ENCODE results near the gene KAT7.

The KAT7 gene

DNA sequence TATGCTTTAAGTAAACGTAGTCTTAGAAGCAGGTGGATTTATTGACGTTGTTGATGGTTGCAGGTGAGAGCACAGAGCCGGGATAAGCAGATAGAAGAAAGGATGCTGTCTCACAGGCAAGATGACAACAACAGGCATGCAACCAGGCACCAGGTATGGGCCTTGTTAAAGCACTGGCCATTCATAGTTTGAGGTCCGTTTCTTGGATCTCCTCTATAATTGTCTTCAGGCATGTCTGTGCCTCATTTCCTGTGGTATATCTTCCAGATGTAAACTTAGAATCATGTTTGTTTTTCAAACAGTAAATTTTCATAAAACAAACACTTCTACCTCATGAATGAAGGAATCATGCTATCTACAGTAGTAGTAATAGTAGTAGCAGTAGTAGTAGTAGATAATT lies 20.6 kb downstream of the KAT7 start:
- no peak overlapping the region for H3K4me3 ChIP-seq (replicated peaks; ENCODE audit: low read depth, low read length)
- DNase-seq (ENCODE audit: low read depth), result no peak
- TF ChIP-seq, protein P1, sequence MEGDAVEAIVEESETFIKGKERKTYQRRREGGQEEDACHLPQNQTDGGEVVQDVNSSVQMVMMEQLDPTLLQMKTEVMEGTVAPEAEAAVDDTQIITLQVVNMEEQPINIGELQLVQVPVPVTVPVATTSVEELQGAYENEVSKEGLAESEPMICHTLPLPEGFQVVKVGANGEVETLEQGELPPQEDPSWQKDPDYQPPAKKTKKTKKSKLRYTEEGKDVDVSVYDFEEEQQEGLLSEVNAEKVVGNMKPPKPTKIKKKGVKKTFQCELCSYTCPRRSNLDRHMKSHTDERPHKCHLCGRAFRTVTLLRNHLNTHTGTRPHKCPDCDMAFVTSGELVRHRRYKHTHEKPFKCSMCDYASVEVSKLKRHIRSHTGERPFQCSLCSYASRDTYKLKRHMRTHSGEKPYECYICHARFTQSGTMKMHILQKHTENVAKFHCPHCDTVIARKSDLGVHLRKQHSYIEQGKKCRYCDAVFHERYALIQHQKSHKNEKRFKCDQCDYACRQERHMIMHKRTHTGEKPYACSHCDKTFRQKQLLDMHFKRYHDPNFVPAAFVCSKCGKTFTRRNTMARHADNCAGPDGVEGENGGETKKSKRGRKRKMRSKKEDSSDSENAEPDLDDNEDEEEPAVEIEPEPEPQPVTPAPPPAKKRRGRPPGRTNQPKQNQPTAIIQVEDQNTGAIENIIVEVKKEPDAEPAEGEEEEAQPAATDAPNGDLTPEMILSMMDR (IDR thresholded peaks at IDR 0.05; ENCODE audit: low read length, missing control alignments), result no peak

DNA sequence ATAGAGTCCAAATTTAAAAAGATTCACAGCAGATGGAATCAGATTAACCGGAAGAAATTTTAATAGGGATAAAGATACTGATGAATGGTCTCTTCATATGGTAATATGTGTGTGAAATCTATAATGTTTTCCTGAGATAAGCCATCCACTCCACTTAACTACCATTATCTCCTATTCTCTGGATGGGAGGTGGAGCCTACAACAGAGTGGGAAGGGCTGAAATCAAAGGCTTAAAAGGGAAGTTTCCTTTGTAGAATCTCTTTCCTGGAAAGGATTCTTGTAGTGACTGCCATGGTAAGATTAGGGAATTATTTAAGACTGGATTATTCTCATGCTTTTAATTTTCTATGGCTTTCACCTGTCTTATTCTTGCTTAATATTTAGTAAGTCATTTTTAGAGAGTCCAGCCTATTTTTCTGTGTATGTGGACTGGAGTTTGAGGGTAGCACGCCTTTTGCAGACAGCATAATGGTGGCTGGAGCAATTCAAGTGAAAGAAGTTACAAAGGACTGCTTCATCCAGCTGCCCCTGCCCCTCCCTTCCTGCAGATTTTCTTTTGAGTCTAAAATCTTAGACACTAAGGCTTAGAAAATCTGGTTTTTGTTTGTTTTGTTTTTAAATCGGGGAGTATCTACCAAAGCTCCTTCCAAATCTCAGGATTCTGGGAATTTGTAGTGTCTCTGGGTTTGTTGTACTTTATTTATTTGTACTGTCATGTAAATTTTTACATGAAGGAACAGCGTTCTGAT lies 26.5 kb downstream of the KAT7 start:
- DNase-seq (ENCODE audit: low read depth), result no peak
- no peak overlapping the region for H3K4me3 ChIP-seq (replicated peaks; ENCODE audit: low read depth, low read length)

DNA sequence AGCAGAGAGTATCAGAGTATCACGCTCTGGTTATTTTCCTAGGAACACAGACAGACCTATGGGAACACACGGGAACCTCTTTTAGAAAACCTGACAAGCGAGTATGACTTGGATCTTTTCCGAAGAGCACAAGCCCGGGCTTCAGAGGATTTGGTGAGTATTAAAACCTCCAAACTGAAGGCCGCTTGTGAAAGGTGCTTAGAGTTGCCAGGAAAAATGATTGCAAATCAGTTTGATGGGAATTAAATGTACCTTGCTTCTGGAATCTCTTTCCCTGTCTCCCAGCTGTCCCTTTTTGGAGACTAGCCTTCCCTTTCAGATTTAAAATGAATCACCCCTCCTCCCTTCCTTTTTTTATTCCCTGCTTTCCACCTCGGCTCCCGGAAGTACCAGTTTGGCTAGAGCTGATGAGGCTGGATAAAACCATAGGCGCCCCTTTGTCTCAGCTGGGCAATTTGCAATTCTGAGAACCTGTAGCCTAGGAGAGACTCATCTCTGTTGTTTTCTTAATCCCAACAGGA lies 27.3 kb downstream of the KAT7 start:
- TF ChIP-seq, protein P1 (IDR thresholded peaks at IDR 0.05; ENCODE audit: low read length, missing control alignments), result no peak
- DNase-seq (ENCODE audit: low read depth), result no peak
- no peak overlapping the region for H3K4me3 ChIP-seq (replicated peaks; ENCODE audit: low read depth, low read length)

More for the DNA sequence above, 26.5 kb downstream of the KAT7 start:
- TF ChIP-seq, protein P1 (IDR thresholded peaks at IDR 0.05; ENCODE audit: low read length, missing control alignments), result no peak

DNA sequence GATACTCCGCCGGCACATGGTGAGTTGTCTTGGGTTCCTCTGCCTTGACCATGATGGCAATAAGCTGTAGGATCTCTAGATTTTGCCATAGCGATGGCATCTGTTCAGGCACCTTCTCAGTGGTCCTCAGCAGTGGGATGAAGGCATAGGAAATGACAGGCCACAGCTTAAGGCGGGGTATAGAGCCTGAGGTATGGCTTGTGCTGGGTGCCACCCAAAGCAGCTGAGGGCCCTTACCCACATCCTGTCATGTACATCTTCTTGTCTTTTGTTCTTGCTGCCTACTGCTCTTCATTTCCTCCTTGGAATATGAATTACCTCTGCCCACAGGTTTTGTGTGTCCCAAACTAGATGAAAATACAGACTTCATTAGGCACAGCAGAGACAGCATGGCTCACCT lies 29.5 kb downstream of the KAT7 start:
- TF ChIP-seq, protein P1 (IDR thresholded peaks at IDR 0.05; ENCODE audit: low read length, missing control alignments), result no peak
- no peak for DNase-seq (ENCODE audit: low read depth)
- no peak overlapping the region for H3K4me3 ChIP-seq (replicated peaks; ENCODE audit: low read depth, low read length)

DNA sequence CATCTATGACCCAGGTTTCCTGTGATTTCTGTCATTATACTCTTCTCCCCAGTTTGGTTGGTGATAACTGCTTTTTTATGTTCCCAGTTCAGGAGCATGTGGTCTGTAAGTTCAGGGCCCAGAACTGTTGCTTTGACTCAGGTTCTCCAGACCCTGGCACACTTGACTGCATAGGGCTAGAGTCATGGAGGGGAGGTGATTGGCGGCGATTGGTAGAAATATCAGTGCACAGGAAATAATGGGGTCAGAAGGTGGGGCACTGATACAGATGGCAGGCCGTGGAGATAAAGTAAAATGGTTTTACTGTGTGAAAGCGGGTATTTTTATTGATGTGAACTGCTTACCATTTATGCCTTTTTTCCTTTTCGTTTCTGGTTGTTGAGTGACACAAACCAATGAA lies 30.7 kb downstream of the KAT7 start:
- no peak for DNase-seq (ENCODE audit: low read depth)
- H3K4me3 ChIP-seq (replicated peaks; ENCODE audit: low read depth, low read length), result no peak overlapping the region
- TF ChIP-seq, protein P1 (IDR thresholded peaks at IDR 0.05; ENCODE audit: low read length, missing control alignments), result no peak

DNA sequence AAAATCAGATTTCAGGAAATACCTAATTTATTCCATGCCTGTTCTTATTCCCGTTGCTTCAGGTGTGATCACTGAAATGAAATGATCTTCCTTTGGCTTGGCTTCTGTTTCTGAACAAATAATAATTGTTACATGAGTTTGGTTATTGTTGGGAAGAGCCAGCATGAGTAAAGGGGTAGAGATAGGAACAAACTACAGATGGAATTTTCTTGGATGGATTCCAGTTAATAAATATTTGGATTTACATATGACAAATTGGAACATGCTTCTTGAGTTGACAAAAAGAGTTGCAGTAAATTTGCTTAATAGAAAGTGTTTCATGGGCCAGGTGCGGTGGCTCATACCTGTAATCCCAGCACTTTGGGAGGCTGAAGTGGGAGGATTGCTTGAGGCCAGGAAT lies 31.2 kb downstream of the KAT7 start:
- no peak for DNase-seq (ENCODE audit: low read depth)
- H3K4me3 ChIP-seq (replicated peaks; ENCODE audit: low read depth, low read length), result no peak overlapping the region
- TF ChIP-seq, protein P1 (IDR thresholded peaks at IDR 0.05; ENCODE audit: low read length, missing control alignments), result no peak

DNA sequence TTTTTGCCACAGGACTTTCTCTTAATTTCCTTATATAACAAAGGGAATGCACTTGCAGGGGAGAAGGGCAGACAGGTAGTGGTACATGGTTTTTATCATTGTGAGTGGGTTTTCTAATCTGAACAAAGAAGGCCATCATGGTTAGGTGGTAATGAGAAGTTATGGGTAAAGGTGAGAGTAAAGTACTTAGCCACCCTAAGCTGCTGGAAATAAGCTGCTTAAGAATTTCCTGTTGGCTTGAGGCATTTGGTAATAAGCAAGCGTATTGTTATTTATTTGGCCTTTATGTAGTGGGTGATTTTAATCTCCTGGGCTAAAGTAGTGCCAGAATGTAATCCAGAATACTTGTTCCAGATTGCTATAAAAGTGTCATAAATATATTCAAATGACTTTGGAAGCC lies 32.3 kb downstream of the KAT7 start:
- TF ChIP-seq, protein P1 (IDR thresholded peaks at IDR 0.05; ENCODE audit: low read length, missing control alignments), result no peak

More for the DNA sequence above, 32.3 kb downstream of the KAT7 start:
- no peak overlapping the region for H3K4me3 ChIP-seq (replicated peaks; ENCODE audit: low read depth, low read length)
- DNase-seq (ENCODE audit: low read depth), result no peak
